ENCODE results near the gene HEXA.

Gene HEXA

DNA sequence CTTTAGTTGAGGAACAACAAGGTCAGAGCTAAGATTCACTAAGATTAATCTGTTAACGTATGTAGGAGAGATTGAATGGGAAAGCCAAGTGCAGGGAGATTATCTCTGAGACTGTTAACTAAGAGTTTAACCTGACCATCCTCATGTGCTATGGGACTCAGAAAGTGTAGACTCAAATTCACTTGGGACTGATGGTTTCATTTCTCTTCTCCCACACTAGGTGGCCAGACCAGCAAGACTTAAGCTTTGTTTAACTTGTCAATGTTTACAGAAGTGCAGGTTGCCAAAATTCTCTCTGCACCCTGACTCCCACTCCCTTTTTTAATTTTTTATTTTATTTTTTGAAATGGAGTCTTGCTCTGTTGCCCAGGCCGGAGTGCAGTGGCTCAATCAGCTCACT, 6.3 kb upstream of the HEXA start:
- TF ChIP-seq, protein P1, sequence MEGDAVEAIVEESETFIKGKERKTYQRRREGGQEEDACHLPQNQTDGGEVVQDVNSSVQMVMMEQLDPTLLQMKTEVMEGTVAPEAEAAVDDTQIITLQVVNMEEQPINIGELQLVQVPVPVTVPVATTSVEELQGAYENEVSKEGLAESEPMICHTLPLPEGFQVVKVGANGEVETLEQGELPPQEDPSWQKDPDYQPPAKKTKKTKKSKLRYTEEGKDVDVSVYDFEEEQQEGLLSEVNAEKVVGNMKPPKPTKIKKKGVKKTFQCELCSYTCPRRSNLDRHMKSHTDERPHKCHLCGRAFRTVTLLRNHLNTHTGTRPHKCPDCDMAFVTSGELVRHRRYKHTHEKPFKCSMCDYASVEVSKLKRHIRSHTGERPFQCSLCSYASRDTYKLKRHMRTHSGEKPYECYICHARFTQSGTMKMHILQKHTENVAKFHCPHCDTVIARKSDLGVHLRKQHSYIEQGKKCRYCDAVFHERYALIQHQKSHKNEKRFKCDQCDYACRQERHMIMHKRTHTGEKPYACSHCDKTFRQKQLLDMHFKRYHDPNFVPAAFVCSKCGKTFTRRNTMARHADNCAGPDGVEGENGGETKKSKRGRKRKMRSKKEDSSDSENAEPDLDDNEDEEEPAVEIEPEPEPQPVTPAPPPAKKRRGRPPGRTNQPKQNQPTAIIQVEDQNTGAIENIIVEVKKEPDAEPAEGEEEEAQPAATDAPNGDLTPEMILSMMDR (IDR thresholded peaks at IDR 0.05) = peak; percentile 53; the same call in 1 of the 2 replicates

DNA sequence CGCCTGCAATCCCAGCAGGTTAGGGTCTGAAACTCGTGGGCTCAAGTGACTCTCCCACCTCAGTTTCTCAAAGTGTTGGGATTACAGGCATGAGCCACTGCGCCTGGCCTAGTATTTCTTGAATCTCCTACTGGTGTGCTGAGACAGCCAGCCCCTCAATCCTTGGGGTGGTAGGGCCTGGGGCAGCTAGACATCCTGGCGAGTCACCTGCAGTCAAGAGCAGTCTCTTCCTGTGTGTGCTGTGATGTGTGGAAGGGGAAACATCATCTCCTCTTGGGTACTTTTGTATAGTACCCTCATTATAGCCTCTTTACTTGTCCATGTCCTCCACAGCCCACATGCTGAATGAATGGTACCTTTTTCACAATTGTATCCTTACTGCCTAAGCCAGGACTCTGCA, 4.9 kb upstream of the HEXA start:
- TF ChIP-seq, protein P1 (IDR thresholded peaks at IDR 0.05) = no peak

DNA sequence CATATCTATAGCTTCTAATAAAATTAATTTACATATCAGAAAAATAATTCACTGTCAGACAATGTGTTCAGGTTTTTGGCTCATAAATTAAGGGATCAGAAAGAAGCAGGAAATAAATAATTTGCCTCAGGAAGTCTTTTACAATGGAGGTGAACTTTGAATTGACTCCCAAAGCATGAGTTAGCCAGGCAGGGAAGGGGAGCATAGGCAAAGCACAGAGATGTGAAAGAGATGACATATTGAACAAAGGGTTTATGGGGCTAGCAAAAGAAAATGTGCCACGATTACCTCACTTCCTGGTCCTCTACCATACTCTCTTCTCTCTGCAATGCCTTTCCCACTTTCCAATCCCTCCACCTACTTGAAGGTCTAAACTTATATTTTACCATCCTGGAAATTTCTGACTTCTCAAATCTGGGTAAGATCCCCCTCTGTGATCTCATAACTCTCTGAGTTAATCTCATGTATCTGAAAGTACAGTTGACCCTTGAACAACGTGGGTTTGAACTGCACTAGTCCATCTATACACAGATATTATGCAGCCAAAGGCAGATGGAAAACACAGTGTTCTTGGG, 4.1 kb upstream of the HEXA start:
- TF ChIP-seq, protein P1 (IDR thresholded peaks at IDR 0.05) = no peak

DNA sequence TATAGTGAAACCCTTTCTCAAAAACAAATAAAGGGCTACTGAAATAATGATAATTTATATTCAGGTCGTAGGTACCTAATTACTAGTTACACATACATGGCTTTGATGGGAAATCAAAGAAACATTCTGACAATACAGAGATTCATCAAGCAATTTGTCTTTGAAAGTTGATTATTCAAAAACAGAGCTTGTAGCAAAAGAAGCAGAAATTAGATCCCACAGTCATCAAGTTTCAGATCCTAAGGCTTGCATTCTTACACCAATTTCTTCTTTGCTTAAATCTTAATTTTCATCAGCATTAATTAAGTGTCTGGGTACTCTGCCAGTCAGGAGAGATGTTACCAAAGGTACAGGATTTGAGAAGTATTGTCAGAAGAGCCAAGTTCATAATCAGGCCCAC, 1.5 kb upstream of the HEXA start:
- TF ChIP-seq, protein P1 (IDR thresholded peaks at IDR 0.05) = no peak

DNA sequence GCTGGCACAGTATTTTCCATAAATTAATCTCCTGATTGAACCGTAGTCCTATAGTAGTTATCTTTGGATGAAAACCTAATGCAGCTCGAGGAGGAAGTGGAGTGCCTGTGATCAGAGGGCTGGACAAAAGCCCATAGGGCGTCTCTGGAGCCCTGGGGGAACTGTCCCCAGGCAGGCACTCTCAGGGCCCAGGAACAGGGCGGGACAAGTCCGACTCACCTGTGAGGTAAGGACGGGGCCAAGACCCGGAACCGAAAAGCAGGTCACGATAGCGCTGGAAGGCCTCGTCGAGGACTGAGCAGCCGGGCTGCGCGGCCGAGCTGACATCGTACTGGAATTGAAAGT, 341 bp downstream of the HEXA start:
- TF ChIP-seq, protein P1 (IDR thresholded peaks at IDR 0.05) = no peak

DNA sequence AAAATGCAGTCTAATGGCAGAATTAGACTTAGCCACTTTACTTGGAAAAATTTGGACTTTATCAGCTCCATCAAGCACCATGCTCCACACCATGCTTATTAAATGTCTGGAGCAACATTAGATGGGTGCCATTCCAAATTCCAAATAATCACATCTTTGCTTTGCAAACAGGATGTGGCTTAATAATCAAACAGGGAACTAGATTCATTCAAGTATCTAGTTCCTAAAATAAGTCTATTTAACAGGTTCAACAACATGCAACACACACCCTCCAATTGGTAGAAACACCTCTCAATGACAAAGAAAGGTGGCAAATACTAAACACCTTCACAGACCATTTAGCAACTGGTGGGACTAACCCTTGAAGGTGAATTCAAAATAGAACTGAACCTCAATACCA, 3.5 kb downstream of the HEXA start:
- TF ChIP-seq, protein P1 (IDR thresholded peaks at IDR 0.05) = no peak

DNA sequence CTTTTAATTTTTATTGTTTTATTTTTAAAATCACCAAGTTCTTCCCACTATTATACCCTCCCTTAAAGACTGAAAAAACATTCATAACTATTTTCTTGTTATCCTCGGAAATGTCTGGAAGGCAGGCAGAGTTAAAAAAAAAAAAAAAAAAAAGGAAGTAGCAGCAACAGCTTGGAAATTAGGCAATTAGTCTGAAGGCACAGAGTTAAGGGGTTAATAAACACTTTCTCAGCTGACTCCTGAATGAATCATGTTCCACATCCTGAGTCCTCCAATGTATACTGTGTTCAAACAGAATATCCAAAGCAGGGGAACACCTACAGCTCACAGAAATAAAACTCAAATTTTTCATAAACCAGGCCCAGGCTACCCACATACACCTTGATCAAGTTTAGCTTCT, 5.8 kb downstream of the HEXA start:
- TF ChIP-seq, protein P1 (IDR thresholded peaks at IDR 0.05) = no peak

DNA sequence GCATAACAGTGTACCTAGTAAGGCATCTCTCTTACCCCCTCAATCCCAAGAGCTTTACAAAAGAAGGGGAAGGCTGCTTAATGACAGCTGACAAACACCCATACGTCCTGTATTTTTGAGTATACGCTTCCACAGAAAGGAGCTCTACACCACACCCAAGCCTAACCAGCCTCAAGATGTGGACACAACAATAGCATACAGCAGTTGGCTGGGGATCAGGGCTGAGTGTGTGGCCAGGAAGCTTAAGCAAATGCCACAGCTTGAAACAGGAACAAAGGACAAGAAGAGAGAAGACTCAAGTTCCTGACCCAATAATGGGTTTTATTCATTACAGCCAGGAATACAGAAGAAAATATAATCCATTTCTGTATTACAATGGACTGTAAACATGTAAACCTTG, 6.9 kb downstream of the HEXA start:
- TF ChIP-seq, protein P1 (IDR thresholded peaks at IDR 0.05) = no peak
